Keratinocyte (primary cell): Measurements from ENCODE around the gene NUDT3.

Source experiments
- CTCF ChIP-seq, 3 experiments: IDR thresholded peaks in 1 of 3; conservative IDR thresholded peaks in 1 of 3; optimal IDR thresholded peaks in 1 of 3; 2 replicates in 2 of 3; 3 replicates in 1 of 3; pipeline versions ENCODE3 to v1.5.1; 2011; ENCODE audit warnings: low read length in 3 of 3, mild to moderate bottlenecking in 3 of 3, moderate library complexity in 2 of 3, control low read depth in 1 of 3, inconsistent platforms in 1 of 3; ENCODE audit not compliant: insufficient read depth in 2 of 3; ENCODE audit errors: extremely low read depth in 1 of 3
- EZH2 ChIP-seq: IDR thresholded peaks from one replicate; pipeline ENCODE4 v1.6.1; 2012; ENCODE audit warnings: inconsistent platforms, mild to moderate bottlenecking, low read length, moderate library complexity

GRCh38 chr6:34392497-34393190, at the start of gene NUDT3:
- TF ChIP-seq EZH2 (no peak), CTCF (optimal IDR thresholded peaks at IDR 0.05 in 1 of 3, IDR thresholded peaks at IDR 0.05 in 1 of 3, conservative IDR thresholded peaks at IDR 0.05 in 1 of 3; ENCODE audit: extremely low read depth in 1 of 3, insufficient read depth in 2 of 3, low read length in 3 of 3) (peak; percentile 71 to 94 (median 79))
